PFSK-1 (cell line): Measurements from ENCODE around the gene NXPE1. TPM values are rescaled to one million over a fixed set of nuclear protein-coding genes. Genes with fewer than 3 reads are reported as not detected.

Experiments used
- FOXP2 ChIP-seq: optimal IDR thresholded peaks from 2 replicates; pipeline ENCODE3; 2011; ENCODE audit warnings: borderline replicate concordance, control low read depth, inconsistent platforms; ENCODE audit not compliant: insufficient read depth; ENCODE audit errors: extremely low read length, extremely low read depth
- POLR2AphosphoS5 ChIP-seq: IDR thresholded peaks from 2 replicates; pipeline ENCODE4 v1.6.1; 2012; ENCODE audit warnings: low read depth, mild to moderate bottlenecking, control low read depth, low read length, moderate library complexity
- SIN3A ChIP-seq: IDR thresholded peaks from 2 replicates; pipeline ENCODE4 v1.6.1; 2012; ENCODE audit warnings: mild to moderate bottlenecking, low read length, moderate library complexity, borderline replicate concordance; ENCODE audit not compliant: insufficient read depth
- TAF1 ChIP-seq: IDR thresholded peaks from 2 replicates; pipeline ENCODE4 v1.6.1; 2012; ENCODE audit warnings: low read length, control low read depth, borderline replicate concordance; ENCODE audit not compliant: insufficient read depth
- polyA plus RNA-seq: library from polyadenylated mRNA; unstranded; fragments of >200 nt; gene quantifications from one replicate; pipeline ENCODE4 v1.2.1, GENCODE V29; 2012; ENCODE audit warnings: low read depth, missing spikeins; ENCODE audit not compliant: insufficient read length
- TF ChIP-seq, protein P1 (sequence below), 2 experiments: IDR thresholded peaks; 2 replicates each; pipeline versions ENCODE4 v1.6.1 to v1.8.0; 2011 to 2012; ENCODE audit warnings: low read depth in 2 of 2, low read length in 2 of 2, control low read depth in 1 of 2, inconsistent platforms in 1 of 2, mild to moderate bottlenecking in 1 of 2, moderate library complexity in 1 of 2; ENCODE audit not compliant: insufficient read depth in 1 of 2

The NXPE1 gene
- polyA plus RNA-seq = not detected

DNA sequence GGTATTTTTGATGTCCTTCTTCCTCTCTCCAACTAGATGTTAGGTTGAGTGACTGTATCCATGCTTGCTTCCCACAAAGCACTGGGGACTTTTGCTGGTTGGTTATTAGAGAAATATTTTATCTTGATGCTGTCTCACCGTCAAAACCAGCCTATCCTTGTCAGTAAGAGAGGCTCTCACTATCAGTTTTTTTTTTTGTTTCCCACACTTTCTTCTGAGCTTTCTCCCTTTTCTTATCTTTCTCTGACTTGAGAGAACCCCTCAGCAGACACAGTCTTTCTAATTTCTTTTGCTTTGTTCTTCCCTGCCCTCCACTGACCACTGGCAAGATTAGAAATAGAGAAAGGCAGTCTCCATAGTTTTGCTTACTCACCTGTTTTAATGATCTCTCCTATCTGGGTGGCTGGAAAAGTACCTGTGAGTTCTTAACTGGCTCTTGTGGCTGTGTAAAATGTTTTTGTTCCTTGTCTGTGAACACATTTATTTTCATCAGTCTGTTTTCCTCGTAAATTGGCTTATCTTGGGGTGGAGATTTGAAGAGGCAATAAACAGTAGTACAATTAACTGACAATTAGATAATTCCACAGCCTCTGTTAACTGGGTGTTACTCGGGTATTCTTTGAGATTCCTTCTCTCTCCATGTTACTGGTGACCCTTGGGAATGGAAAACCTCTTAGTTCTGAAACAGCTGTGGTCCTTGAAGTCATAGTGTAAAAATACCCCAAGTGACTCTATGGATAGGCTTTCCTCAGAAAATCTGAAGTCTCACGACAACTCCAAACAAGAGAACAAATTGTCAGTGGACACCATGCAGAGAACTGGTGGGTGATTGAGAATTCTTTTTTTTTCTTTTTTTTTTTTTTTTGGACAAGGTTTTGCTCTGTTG is at the start of gene NXPE1:
NXPE1 (minus strand) TSS at position 457 of the 886 bp plus-strand sequence. CDS start 8,680 bp downstream, outside the sequence.
- TF ChIP-seq FOXP2 = no peak
- TF ChIP-seq TAF1 = no peak
- no peak for TF ChIP-seq SIN3A
- TF ChIP-seq POLR2AphosphoS5 = no peak
- TF ChIP-seq, protein P1, sequence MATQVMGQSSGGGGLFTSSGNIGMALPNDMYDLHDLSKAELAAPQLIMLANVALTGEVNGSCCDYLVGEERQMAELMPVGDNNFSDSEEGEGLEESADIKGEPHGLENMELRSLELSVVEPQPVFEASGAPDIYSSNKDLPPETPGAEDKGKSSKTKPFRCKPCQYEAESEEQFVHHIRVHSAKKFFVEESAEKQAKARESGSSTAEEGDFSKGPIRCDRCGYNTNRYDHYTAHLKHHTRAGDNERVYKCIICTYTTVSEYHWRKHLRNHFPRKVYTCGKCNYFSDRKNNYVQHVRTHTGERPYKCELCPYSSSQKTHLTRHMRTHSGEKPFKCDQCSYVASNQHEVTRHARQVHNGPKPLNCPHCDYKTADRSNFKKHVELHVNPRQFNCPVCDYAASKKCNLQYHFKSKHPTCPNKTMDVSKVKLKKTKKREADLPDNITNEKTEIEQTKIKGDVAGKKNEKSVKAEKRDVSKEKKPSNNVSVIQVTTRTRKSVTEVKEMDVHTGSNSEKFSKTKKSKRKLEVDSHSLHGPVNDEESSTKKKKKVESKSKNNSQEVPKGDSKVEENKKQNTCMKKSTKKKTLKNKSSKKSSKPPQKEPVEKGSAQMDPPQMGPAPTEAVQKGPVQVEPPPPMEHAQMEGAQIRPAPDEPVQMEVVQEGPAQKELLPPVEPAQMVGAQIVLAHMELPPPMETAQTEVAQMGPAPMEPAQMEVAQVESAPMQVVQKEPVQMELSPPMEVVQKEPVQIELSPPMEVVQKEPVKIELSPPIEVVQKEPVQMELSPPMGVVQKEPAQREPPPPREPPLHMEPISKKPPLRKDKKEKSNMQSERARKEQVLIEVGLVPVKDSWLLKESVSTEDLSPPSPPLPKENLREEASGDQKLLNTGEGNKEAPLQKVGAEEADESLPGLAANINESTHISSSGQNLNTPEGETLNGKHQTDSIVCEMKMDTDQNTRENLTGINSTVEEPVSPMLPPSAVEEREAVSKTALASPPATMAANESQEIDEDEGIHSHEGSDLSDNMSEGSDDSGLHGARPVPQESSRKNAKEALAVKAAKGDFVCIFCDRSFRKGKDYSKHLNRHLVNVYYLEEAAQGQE (IDR thresholded peaks at IDR 0.05; ENCODE audit: insufficient read depth in 1 of 2, low read depth in 2 of 2, low read length in 2 of 2) = no peak

DNA sequence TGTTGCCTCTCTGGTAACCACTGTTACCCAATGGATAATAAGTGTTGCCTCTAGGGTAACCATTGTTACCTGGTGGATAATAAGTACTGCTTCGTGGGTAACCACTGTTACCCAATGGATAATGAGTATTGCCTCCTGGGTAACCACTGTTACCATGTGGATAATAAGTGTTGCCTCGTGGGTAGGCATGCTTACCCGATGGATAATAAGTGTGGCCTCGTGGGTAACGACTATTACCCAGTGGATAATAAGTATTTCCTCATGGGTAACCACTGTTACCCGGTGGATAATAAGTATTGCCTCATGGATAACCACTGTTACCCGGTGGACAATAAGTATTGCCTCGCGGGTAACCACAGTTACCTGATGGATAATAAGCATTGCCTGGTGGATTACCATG is 49.7 kb upstream of the NXPE1 start:
- no peak for TF ChIP-seq TAF1
- TF ChIP-seq SIN3A = no peak
- TF ChIP-seq FOXP2 = no peak
- TF ChIP-seq POLR2AphosphoS5 = no peak
- TF ChIP-seq, protein P1 (IDR thresholded peaks at IDR 0.05; ENCODE audit: insufficient read depth in 1 of 2, low read depth in 2 of 2, low read length in 2 of 2) = no peak

GRCh38 chr11:114607753-114608459 is 48.2 kb upstream of the NXPE1 start:
- TF ChIP-seq FOXP2 = no peak
- no peak for TF ChIP-seq POLR2AphosphoS5
- TF ChIP-seq SIN3A = no peak
- TF ChIP-seq TAF1 = no peak
- TF ChIP-seq, protein P1 (IDR thresholded peaks at IDR 0.05; ENCODE audit: insufficient read depth in 1 of 2, low read depth in 2 of 2, low read length in 2 of 2) = no peak

- TF ChIP-seq TAF1 = no peak
These were observed 46.5 kb upstream of the NXPE1 start for GRCh38 chr11:114606003-114606801.

GRCh38 chr11:114605370-114605769 is 45.7 kb upstream of the NXPE1 start:
- no peak for TF ChIP-seq TAF1
- TF ChIP-seq, protein P1 (IDR thresholded peaks at IDR 0.05; ENCODE audit: insufficient read depth in 1 of 2, low read depth in 2 of 2, low read length in 2 of 2) = no peak
- no peak for TF ChIP-seq POLR2AphosphoS5
- no peak for TF ChIP-seq SIN3A
- no peak for TF ChIP-seq FOXP2
